ENCODE results near the gene SGIP1. TPM values are rescaled to one million over a fixed set of nuclear protein-coding genes. Genes with fewer than 3 reads are reported as not detected.

SGIP1 gene
- polyA plus RNA-seq, 1 of the 3 experiments (the other 2 are of a cell fraction), result 15.5 TPM

DNA sequence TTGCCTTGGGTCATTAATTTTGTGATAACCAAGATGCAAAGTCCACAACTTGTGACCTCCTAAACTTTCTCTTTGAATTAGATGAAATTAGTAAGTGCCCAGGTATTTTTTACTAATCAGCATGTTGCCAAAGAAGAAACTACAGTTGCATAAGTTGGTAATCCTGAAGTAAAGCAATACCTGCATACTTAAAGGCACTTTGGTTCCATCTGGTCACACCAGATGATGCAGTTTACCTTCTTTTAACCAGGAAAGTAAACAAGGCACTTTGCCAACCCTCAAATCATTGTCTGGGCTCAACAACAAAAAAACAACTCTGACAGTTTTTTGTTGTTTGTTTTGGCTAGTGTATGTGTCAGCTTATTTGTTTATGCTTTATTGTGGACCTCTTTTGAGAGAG, 162.8 kb downstream of the SGIP1 start:
- no peak overlapping the region for H3K27ac ChIP-seq (ENCODE audit: low read depth in 2 of 2, low read length in 1 of 2)
- H3K36me3 ChIP-seq (replicated peaks in 1 of 2; ENCODE audit: control insufficient read depth in 1 of 2, insufficient read depth in 2 of 2, low read length in 1 of 2), result peaks cover 2 to 64% of the 10 kb centered on the region in 2 experiments
- CTCF ChIA-PET, result no interaction called here
- POLR2A ChIA-PET, result no interaction called here
- H4K20me1 ChIP-seq (ENCODE audit: insufficient read depth), result no peaks in the 10 kb centered on the region
- no peaks in the 10 kb centered on the region for H3K9me2 ChIP-seq
- no peaks in the 10 kb centered on the region for H3K79me2 ChIP-seq (ENCODE audit: insufficient read depth)
- H3F3A ChIP-seq (replicated peaks; ENCODE audit: insufficient read depth), result no peaks in the 10 kb centered on the region
- H3K4me3 ChIP-seq (ENCODE audit: low read depth in 2 of 2, low read length in 1 of 2), result no peak overlapping the region
- H3K9me3 ChIP-seq, result no peaks in the 10 kb centered on the region
- TF ChIP-seq, protein P1, sequence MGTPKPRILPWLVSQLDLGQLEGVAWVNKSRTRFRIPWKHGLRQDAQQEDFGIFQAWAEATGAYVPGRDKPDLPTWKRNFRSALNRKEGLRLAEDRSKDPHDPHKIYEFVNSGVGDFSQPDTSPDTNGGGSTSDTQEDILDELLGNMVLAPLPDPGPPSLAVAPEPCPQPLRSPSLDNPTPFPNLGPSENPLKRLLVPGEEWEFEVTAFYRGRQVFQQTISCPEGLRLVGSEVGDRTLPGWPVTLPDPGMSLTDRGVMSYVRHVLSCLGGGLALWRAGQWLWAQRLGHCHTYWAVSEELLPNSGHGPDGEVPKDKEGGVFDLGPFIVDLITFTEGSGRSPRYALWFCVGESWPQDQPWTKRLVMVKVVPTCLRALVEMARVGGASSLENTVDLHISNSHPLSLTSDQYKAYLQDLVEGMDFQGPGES (IDR thresholded peaks at IDR 0.05; ENCODE audit: low read depth, low read length), result no peak
- TF ChIP-seq, protein P2, sequence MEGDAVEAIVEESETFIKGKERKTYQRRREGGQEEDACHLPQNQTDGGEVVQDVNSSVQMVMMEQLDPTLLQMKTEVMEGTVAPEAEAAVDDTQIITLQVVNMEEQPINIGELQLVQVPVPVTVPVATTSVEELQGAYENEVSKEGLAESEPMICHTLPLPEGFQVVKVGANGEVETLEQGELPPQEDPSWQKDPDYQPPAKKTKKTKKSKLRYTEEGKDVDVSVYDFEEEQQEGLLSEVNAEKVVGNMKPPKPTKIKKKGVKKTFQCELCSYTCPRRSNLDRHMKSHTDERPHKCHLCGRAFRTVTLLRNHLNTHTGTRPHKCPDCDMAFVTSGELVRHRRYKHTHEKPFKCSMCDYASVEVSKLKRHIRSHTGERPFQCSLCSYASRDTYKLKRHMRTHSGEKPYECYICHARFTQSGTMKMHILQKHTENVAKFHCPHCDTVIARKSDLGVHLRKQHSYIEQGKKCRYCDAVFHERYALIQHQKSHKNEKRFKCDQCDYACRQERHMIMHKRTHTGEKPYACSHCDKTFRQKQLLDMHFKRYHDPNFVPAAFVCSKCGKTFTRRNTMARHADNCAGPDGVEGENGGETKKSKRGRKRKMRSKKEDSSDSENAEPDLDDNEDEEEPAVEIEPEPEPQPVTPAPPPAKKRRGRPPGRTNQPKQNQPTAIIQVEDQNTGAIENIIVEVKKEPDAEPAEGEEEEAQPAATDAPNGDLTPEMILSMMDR (IDR thresholded peaks at IDR 0.05), result no peak
- no peak for TF ChIP-seq FOXM1 (IDR thresholded peaks at IDR 0.05; ENCODE audit: low read depth)
- TF ChIP-seq RXRA (IDR thresholded peaks at IDR 0.05; ENCODE audit: borderline replicate concordance, low read depth), result no peak
- TF ChIP-seq JUND (IDR thresholded peaks at IDR 0.05), result no peak
- TF ChIP-seq, protein P3, sequence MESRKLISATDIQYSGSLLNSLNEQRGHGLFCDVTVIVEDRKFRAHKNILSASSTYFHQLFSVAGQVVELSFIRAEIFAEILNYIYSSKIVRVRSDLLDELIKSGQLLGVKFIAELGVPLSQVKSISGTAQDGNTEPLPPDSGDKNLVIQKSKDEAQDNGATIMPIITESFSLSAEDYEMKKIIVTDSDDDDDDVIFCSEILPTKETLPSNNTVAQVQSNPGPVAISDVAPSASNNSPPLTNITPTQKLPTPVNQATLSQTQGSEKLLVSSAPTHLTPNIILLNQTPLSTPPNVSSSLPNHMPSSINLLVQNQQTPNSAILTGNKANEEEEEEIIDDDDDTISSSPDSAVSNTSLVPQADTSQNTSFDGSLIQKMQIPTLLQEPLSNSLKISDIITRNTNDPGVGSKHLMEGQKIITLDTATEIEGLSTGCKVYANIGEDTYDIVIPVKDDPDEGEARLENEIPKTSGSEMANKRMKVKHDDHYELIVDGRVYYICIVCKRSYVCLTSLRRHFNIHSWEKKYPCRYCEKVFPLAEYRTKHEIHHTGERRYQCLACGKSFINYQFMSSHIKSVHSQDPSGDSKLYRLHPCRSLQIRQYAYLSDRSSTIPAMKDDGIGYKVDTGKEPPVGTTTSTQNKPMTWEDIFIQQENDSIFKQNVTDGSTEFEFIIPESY (IDR thresholded peaks at IDR 0.05; ENCODE audit: borderline replicate concordance, low read depth), result no peak
- no peak for TF ChIP-seq RAD21 (IDR thresholded peaks at IDR 0.05; ENCODE audit: low read length)
- no peaks in the 10 kb centered on the region for H3K27me3 ChIP-seq (ENCODE audit: insufficient read depth)
- H2AFZ ChIP-seq (ENCODE audit: low read depth), result no peak overlapping the region
- no peak overlapping the region for H3K4me2 ChIP-seq
- no peaks in the 10 kb centered on the region; a peak in 2 of 4 replicates for H3K4me1 ChIP-seq (ENCODE audit: control insufficient read depth in 1 of 2, insufficient read depth in 2 of 2, low read depth in 1 of 2, low read length in 1 of 2)
- H3K9ac ChIP-seq, result no peak overlapping the region
- DNase-seq, result no peak

GRCh38 chr1:66699213-66699612, 165.3 kb downstream of the SGIP1 start:
- Histone ChIP-seq H3K4me3 (ENCODE audit: low read depth in 2 of 2, low read length in 1 of 2) (no peak overlapping the region), H3K9me3 (no peaks in the 10 kb centered on the region), H3F3A (replicated peaks; ENCODE audit: insufficient read depth) (no peaks in the 10 kb centered on the region), H3K36me3 (replicated peaks in 1 of 2; ENCODE audit: control insufficient read depth in 1 of 2, insufficient read depth in 2 of 2, low read length in 1 of 2) (peaks cover 6 to 55% of the 10 kb centered on the region in 2 experiments), H3K27ac (ENCODE audit: low read depth in 2 of 2, low read length in 1 of 2) (no peak overlapping the region), H2AFZ (ENCODE audit: low read depth) (no peak overlapping the region), H3K4me2 (no peak overlapping the region), H3K79me2 (ENCODE audit: insufficient read depth) (no peaks in the 10 kb centered on the region), H3K9ac (no peak overlapping the region), H3K27me3 (ENCODE audit: insufficient read depth) (no peaks in the 10 kb centered on the region), H3K9me2 (no peaks in the 10 kb centered on the region), H3K4me1 (ENCODE audit: control insufficient read depth in 1 of 2, insufficient read depth in 2 of 2, low read depth in 1 of 2, low read length in 1 of 2) (no peaks in the 10 kb centered on the region; a peak in 2 of 4 replicates), H4K20me1 (ENCODE audit: insufficient read depth) (no peaks in the 10 kb centered on the region)
- DNase-seq, result no peak
- ChIA-PET CTCF (interaction anchor here (0.9 to 1.0 kb wide), 2 partner anchors 27 to 192 kb away, joined by 3 read pairs; no protein-coding TSS in a partner anchor), POLR2A (interaction anchor here (0.6 kb wide), 1 partner anchor 10 kb away, joined by 3 read pairs; no protein-coding TSS in a partner anchor)
- 88% methylated on average over 5 of the region's 5 CpGs for WGBS (ENCODE audit: low lambda C conversion rate)
- TF ChIP-seq CHD2 (IDR thresholded peaks at IDR 0.05; ENCODE audit: low read length, partially characterized antibody) (no peak), SIN3A (IDR thresholded peaks at IDR 0.05; ENCODE audit: borderline replicate concordance, low read depth, low read length) (no peak), GATA2 (CRISPR knock-in tag; IDR thresholded peaks at IDR 0.05) (no peak), REST (IDR thresholded peaks at IDR 0.05; ENCODE audit: low read depth, low read length) (no peak), FOXM1 (IDR thresholded peaks at IDR 0.05; ENCODE audit: low read depth) (no peak), FOXJ3 (CRISPR knock-in tag; IDR thresholded peaks at IDR 0.05) (no peak), ELF1 (IDR thresholded peaks at IDR 0.05) (no peak), TAF1 (IDR thresholded peaks at IDR 0.05; ENCODE audit: borderline replicate concordance, low read depth, low read length) (no peak), RCOR1 (IDR thresholded peaks at IDR 0.05; ENCODE audit: low read length) (no peak), MEF2A (IDR thresholded peaks at IDR 0.05; ENCODE audit: borderline replicate concordance, low read depth) (no peak), EP300 (IDR thresholded peaks at IDR 0.05; ENCODE audit: borderline replicate concordance in 1 of 2, low read depth in 1 of 2, low read length in 1 of 2) (no peak), TCF12 (IDR thresholded peaks at IDR 0.05) (no peak)
- TF ChIP-seq, protein P1 (IDR thresholded peaks at IDR 0.05; ENCODE audit: low read depth, low read length), result no peak

All from SK-N-SH (cell line).